ENCODE data around the gene LRRC41.

DNA sequence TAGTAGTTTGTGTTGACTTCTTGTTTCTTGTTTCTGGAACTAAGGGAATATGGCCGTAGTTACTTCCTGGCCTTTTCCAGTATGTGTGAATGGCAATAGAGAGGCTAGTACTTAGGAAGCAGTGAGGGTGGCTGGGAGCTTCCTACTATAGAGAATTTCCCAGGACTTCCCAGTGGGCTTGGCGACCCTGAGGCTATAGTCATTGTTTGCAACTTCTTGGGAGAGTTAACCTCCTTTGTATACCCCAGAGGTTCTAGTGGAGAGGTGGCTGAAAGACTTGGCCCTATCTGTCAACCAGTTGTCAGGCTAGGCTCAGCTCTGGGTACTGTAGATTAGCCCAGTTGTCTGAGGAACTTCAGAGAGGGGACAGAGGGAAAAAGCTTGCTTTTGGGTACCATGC lies 40.3 kb downstream of the LRRC41 start:
- TF ChIP-seq, protein P1, sequence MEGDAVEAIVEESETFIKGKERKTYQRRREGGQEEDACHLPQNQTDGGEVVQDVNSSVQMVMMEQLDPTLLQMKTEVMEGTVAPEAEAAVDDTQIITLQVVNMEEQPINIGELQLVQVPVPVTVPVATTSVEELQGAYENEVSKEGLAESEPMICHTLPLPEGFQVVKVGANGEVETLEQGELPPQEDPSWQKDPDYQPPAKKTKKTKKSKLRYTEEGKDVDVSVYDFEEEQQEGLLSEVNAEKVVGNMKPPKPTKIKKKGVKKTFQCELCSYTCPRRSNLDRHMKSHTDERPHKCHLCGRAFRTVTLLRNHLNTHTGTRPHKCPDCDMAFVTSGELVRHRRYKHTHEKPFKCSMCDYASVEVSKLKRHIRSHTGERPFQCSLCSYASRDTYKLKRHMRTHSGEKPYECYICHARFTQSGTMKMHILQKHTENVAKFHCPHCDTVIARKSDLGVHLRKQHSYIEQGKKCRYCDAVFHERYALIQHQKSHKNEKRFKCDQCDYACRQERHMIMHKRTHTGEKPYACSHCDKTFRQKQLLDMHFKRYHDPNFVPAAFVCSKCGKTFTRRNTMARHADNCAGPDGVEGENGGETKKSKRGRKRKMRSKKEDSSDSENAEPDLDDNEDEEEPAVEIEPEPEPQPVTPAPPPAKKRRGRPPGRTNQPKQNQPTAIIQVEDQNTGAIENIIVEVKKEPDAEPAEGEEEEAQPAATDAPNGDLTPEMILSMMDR (IDR thresholded peaks at IDR 0.05; ENCODE audit: poor library complexity, severe bottlenecking) = no peak
- TF ChIP-seq EZH2 (IDR thresholded peaks at IDR 0.05; ENCODE audit: borderline replicate concordance, insufficient read depth, low read length, poor library complexity, severe bottlenecking) (no peak), MXI1 (conservative IDR thresholded peaks at IDR 0.05; ENCODE audit: poor library complexity, severe bottlenecking) (no peak)

Data from neural cell (in vitro differentiated cells).